Gastrocnemius medialis (tissue), 4 donors: ENCODE results near the gene KCTD18.

Experiments used
- POLR2A ChIP-seq, 2 donors: fragments of 450-650 bp; IDR thresholded peaks; one replicate each; pipeline ENCODE4 v1.6.1; 2017; ENCODE audit warnings: antibody characterized with exemption in 2 of 2, mild to moderate bottlenecking in 2 of 2, moderate library complexity in 2 of 2
- TF ChIP-seq, protein P1 (sequence below), 5 experiments: fragments of 450-650 bp in 3 of 5; fragments of 200-600 bp in 2 of 5; sonication (generic) in 2 of 5; IDR thresholded peaks in 4 of 5; conservative IDR thresholded peaks in 1 of 5; 1 replicate in 4 of 5; 2 replicates in 1 of 5; pipeline ENCODE4 v1.5.1; 2016 to 2019; ENCODE audit warnings: antibody characterized with exemption in 5 of 5, mild to moderate bottlenecking in 3 of 5, moderate library complexity in 3 of 5

- TF ChIP-seq POLR2A (IDR thresholded peaks at IDR 0.05) = no peak
- TF ChIP-seq, protein P1, sequence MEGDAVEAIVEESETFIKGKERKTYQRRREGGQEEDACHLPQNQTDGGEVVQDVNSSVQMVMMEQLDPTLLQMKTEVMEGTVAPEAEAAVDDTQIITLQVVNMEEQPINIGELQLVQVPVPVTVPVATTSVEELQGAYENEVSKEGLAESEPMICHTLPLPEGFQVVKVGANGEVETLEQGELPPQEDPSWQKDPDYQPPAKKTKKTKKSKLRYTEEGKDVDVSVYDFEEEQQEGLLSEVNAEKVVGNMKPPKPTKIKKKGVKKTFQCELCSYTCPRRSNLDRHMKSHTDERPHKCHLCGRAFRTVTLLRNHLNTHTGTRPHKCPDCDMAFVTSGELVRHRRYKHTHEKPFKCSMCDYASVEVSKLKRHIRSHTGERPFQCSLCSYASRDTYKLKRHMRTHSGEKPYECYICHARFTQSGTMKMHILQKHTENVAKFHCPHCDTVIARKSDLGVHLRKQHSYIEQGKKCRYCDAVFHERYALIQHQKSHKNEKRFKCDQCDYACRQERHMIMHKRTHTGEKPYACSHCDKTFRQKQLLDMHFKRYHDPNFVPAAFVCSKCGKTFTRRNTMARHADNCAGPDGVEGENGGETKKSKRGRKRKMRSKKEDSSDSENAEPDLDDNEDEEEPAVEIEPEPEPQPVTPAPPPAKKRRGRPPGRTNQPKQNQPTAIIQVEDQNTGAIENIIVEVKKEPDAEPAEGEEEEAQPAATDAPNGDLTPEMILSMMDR (IDR thresholded peaks at IDR 0.05 in 4 of 5, conservative IDR thresholded peaks at IDR 0.05 in 1 of 5) = no peak
These were observed 3.2 kb downstream of the KCTD18 start for GRCh38 chr2:200506679-200507078.
